HL-60/S4 (cell line): ENCODE measurements around the gene LRRK2.

Source experiments
- in situ Hi-C: fragments of 300-500 bp; cut with MboI; formaldehyde crosslinking; loops from 2 replicates; pipeline ENCODE4 v1.14.3; 2022; ENCODE audit warnings: low sequenced_read_pairs

Gene LRRK2

DNA sequence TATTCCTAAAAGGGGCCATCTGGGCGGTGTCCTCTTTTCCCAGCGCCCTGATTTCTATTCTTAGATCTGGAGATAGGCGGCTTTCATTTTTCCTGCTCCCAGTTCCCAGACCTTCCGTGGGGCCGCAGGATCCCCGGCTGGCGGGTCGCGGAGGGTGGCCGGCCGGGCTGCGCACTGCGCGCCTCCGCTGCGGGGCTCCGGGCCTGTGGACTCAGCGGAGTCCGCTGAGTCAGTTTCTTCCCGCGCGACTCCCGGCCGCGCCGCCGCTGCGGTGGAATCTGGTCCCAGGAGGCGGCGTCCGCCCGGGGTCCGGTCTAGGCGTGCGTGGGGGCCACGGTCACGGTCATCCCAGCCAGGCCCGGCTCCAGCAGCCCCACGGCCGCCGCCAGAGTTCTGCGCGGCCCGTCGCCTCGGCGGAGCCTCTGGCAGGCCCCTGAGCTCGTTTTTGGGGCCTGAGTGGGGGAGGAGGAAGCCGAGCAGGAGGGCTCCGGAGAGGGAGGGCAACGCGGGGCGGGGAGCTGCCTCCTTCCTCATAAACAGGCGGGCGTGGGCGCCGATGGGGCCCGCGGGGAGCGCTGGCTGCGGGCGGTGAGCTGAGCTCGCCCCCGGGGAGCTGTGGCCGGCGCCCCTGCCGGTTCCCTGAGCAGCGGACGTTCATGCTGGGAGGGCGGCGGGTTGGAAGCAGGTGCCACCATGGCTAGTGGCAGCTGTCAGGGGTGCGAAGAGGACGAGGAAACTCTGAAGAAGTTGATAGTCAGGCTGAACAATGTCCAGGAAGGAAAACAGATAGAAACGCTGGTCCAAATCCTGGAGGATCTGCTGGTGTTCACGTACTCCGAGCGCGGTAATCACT lies at the start of gene LRRK2:
TSS of gene LRRK2 (plus strand) at position 559 of the 853 bp plus-strand sequence. CDS start at position 694, 135 bp downstream.
- in situ Hi-C loops = no loop called here

DNA sequence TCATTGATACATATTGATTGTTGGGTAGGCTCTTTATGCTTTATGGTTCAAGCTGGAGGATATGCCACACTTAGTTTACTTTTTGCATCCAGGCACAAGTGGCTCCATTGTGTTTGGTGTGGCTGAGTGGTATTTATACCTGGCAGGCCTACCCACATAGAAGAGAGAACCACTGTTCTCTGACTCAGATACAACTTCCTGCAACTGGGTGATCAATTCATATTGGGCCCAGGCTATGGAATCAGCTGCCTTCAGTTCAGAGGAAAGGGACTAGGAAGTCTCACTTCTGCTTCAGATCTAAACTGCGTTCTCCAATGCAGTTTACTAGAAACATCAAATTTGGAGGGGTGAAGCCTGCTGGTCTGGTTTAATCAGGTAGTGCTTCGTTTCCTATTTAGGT lies 49.8 kb upstream of the LRRK2 start:
- in situ Hi-C loops = no loop called here

DNA sequence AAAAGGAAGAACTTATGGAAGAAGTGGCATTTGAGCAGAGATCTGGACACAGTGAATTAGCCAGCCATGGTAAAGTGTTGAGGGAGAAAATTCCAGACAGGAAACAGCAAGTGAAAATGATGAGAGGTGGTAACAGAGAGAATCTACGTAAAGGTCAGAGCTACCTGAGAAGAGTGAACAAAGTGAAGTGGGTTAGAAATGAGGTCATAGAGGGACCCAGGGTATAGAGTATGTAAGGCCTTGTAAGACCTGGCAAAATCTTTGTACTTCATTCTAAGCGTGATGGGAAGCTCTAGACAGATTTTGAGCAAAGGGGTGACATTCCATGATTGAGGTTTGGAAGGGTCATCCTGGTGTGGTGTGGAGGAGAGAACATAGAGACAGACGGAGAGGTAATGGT lies 49.3 kb upstream of the LRRK2 start:
- in situ Hi-C loops = no loop called here

DNA sequence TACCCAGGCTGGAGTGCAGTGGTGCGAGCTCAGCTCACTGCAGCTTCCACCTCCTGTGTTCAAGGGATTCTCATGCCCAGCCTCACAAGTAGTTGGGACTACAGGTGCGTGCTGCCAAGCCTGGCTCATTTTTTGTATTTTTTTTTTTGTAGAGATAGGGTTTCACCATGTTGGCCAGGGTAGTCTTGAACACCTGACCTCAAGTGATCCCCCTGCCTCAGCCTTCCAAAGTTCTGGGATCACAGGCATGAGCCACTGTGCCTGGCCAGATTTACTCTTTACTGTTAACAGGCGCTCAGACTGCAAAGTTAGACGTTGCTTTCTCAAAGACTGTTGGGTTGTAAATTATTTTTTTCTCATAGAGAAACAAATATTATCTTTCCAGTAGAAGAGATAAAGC lies 46.1 kb upstream of the LRRK2 start:
- in situ Hi-C loops = no loop called here

DNA sequence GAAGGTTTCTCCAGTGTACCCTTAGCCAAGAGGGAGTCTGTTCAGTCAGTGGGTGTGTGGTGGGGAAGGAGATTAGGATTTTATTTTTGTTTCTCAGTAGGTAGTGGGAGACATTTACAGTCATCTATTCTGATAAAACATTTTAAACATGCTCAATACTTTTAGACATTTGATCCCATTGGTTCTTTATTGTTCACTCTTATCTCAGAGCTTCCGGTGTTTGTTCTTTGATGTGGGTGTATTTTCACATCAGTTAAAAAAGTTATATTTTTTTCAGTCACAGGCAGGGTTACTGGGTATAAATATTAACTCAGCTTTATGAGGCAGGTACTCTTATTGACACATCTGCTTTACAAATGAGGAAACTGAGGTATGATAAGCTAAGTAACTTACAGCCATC lies 43.3 kb upstream of the LRRK2 start:
- in situ Hi-C loops = no loop called here

DNA sequence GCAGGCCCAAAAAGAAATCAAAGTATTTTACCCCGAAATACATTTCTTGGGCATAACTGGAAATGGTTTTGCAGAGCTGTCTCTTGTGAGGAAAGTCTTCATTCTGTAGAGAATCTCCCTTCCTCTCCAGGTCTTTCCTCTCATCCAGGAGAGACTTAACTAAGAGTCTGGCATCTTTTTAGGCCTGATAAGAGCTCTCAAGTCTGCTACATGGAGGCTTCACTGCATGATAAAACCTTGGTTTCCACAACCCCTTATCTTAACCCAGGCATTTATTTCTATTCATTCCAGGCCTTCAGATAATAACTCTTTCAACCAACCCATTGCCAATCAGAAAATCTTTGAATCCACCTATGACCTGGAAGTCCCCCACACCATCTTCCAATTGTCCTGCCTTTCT lies 41.1 kb upstream of the LRRK2 start:
- in situ Hi-C loops = no loop called here

DNA sequence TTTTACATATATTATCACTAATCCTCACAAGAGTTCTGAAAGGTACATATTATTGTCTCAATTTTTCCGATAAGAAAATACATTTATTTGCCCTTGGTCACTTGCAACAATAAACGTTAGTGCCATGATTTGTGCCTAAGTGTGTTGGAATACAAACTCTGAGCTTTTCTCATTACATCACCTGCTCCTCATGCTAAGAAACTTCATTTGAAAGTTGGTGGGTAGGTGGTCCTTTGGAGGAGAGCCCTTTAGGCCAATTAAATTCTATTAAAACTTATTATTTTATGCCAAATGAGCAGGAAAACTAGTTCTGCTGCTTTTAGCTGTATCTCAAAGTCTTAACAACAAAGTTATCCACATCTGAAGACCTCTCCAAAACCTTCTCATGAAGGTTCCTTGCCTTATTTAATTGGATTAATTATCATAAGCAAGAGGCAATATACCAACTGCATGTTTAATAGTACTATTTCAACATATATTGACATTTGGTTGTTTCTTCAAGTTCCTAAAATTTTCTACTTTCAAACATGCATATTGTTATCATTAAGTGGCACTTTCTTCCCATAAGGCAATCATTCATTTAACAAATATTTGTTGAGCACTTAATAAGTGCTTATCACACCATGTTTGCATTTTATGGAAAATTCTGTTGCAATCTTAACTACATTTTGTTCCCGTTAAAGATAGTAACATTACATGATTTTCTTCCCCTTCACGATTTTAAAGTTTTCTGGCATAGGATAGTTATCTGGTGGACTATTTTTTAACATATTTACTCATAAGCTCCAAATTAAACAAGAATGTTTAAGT lies 40.1 kb upstream of the LRRK2 start:
- in situ Hi-C loops = no loop called here

DNA sequence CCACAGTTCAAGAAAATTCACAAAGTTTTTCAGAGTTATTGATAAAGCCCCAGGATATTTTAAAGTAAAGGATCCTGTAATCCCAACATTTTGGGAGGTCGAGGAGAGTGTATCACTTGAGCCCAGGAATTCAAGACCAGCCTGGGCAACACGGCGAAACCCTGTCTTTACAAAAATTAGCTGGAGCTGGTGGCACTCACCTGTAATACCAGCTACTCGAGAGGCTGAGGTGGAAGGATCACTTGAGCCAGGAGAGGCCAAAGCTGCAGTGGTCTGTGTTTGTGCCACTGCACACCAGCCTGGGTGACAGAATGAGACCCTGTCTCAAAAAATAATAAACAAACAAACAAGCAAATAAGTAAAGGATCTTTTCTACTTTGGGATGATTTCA lies 39.5 kb upstream of the LRRK2 start:
- in situ Hi-C loops = no loop called here

DNA sequence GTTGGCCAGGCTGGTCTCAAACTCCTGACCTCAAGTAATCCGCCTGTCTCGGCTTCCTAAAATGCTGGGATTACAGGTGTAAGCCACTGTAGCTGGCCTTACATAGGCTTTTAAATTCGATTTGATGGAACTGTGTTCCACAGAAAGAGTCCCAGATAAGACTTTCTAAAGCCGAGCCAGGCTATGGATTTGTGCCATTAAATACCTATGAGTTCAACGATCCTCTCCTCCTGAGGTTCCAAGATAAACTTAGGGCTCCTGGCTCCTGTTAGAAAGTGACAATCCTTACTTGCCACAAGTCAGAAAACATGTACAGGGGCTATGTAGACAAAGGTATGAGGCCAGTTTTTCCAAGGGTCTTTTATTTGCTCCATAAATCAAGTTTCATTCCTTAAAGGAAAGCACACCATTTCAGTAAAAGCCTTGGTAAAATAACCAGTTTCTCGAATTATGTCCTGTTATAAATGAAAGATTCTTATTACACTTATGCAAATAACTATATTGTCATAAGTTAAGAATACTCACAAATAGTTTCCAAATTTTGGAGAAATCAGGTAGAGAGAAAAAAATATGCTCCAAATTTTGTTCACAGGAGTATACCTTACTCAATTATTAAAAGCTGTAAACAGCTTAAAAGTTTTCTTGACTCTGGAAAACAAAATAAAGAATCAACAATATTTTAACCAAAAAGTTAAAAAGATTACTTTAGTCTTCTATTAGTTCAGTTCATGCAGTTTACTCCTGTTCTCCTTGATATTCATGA lies 36.1 kb upstream of the LRRK2 start:
- in situ Hi-C loops = no loop called here

DNA sequence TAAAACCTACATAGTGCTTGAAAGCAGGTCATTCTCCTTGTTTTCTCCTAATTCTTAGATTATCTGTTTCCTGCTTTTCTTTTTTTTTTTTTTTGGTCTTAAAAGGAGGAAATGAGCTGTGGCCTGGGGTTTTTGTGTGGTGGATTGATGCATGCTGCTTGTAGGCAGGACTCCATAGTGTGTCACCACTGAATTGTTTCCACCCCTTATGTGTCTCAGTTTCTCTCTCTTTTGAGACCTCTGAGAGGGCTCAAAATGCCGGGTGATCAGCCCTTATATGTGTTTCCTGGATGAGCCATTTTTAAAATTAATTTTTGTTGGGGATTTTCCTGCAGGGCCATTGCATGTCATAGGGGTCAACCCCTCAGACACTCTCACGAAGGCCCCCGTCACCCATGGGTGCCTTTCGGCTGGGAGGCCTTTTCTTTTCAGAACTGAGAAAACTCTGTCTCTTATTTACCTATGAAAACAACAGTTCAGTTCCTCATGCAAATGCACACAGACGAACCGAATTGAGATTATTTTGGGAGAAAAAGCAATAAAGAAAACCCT lies 32.0 kb upstream of the LRRK2 start:
- in situ Hi-C loops = no loop called here

DNA sequence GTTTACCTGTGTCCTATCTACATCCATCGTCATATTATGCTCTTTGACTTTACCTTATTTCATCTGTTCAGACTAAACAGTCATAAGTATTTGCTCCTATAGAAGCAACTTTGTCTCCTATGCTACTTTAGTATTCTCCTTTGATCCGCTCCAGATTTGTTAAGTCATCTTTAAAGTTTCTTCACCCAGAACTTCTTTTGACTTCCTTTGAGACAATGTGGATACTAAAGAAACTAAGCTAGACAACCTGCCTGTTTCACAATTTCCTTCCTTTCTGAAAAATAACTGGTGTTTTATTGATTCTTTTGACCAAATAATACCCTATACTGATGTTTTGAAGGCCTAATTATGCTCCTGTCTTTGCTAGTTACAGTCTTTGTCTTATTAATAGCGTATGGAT lies 30.0 kb upstream of the LRRK2 start:
- in situ Hi-C loops = no loop called here

DNA sequence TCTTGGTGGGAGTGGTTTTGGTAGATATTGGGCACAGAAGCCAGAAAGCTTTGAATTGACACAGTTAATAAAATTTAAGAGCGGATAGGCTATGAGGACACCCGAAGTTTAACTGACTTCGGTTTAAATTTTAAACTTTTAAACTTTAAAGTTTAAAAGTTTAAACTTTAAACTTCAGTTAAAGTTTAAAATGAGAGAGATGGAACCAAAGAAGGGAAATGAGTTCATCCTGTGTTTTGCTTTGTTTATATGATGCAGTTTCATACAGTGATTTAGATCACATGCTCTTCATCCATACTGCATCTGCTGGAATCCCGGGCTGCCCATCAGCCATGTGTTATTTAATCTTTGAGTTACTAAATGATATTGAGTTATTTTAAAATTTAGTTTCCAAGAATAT lies 27.2 kb upstream of the LRRK2 start:
- in situ Hi-C loops = no loop called here

DNA sequence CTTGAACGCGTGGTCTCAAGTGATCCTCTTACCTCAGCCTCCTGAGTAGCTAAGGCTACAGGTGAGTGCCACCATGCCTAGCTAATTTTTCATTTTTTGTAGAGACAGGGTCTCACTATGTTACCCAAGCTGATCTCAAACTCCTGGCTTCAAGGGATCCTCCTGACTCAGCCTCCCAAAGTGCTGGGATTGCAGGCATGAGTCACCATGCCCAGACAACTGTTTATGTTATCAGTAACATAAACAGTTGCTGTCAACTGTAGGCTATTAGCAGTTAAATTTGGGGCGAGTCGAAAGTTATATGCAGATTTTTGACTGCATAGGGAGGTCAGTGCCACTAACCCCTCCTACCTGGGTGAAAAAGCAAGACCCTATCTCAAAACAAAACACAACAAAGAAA lies 26.2 kb upstream of the LRRK2 start:
- in situ Hi-C loops = no loop called here

DNA sequence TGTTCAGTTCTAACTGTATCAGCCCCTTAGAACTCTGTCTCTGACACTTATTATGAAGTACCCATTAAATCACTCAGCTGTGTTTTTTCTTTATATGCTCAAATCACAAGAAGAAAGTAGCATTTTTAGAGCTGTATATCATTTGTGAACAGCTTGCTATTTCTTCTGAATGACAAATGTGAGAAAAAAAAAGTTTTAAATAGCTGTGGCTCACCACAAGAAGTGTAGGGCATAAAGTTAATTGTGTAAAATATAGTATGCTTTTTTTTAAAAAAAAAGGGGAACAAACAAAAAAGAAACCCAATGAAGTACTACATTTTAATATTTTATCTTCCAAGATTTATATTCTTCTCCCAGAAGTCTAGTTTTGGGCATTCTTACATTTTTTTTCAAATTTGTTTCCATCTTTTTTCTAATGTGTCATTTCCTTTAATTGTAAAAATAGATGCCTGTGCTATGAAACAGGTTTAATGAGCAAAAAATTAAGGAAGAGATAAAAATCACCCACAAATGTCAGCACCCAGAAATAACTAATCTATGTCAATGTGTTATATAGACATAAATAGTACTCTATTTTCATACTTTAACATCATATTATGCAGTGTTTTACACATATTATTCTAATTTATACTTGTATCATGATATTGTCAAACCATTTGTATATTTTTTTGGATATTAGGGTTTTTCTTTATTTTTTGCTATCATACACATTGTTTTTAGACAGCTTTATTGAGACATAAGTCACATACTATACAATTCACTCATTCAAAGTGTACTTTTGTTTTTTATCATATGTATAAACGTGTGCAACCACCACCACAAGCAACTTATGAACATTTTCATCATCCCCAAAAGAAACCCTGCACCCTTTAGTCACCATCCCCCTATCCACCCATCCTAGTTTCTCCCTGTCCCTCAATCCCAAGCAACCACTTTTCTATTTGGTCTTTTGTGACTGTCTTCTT lies 22.4 kb upstream of the LRRK2 start:
- in situ Hi-C loops = no loop called here

DNA sequence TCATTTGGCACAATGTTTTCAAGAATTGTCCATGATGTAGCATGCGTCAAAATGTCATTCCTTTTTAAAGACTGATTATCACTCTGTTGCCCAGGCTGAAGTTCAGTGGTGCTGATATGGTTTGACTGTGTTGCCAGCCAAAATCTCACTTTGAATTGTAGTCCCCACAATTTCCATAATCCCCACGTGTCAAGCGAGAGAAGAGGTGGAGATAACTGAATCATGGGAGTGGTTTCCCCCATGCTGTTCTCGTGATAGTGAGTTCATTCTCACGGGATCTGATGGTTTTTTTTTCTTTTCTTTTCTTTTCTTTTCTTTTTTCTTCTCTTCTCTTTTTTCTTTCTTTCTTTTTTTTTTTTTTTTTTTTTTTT lies 21.8 kb upstream of the LRRK2 start:
- in situ Hi-C loops = no loop called here

DNA sequence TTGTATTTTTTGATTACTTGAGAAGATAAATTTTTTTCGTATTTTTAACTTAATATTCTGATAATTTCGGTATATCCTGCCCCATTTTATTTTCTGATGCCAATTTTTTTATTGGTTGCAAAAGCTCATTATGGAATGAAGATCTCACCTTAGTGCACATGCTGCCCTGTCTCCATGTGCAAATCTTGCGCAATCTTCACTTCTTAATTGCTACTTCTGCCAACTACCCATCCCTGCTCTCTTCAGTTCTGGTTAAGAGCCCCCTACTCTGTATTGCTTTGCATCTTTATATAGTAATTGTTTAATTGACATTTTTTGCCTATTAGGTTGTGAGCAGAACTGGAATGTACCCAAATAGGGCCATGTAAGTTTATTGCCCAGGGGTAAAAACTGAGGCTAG lies 20.5 kb upstream of the LRRK2 start:
- in situ Hi-C loops = no loop called here

DNA sequence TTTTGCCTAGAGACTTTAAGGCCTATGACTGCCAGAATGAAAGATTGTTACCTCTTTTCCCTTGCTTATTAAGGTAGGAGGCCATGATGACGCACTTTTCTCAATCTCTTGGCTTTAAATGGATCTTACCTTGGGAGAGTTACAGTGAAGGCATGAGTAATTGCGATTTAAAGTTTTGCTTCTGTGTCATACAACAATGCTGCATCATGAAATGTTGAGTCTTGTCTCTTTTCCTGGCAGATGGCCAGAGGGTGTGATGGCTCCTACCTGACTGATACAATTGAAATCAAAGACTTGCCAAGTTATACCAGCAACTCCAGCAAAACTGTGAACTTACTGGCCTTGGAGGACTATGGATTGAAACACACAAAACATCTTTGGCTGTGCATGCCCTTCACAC lies 17.2 kb upstream of the LRRK2 start:
- in situ Hi-C loops = no loop called here

DNA sequence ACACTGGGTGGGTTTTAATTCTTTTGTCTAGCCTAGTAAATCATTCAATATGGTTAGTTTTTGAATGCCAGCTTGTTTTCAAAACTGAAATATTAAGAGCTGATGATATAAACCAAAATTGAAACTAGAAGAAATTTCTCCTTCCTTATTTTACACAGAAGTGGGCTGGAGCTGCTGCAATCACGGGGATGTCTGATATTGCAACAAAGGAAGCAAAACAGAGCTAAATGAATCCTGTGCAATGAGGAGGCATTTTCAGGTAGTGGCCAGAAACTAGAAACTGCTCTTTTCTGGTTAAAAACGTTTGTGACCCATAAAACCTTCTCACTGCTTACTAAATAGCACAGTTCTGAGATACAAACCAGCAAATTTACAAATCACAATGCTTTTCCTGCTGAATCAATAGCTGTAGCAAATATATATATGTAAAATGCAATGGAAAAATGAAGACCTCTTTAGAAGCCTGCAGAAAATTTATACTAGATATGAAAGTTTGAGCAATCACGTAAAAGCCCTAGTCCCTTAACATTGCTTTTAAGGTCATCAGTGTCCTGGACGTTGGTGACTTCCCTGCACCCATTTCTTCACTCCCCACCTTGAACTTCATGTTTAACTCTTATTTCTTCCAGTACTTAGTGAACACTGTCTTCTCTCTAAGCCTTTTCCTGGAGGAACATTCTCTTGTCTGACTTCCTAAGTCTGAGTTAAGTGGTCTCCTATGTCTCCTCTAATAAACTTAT lies 15.9 kb upstream of the LRRK2 start:
- in situ Hi-C loops = no loop called here

DNA sequence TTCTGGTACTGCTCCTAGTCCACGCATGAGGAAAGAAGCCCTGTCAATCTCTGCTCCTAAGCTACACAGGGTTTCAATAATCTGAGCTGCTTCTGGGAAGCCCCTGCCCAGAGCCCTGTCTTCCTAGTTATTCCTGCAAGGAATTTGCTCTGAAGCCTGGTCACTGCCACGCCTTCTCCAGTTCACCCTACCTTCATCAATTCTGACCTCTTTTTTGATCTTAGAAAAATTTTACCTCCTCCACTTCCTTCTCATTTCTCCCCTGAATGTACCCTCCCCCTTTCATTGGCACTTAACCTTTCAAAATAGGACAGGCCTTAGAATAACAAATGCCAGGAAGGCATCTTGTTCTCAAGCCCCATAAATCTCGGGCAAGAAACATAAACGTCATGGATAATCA lies 14.9 kb upstream of the LRRK2 start:
- in situ Hi-C loops = no loop called here
